ENCODE data around the gene NPHS1.

GRCh38 chr19:35793381-35794165 is 58.7 kb downstream of the NPHS1 start:
- TF ChIP-seq, protein P1, sequence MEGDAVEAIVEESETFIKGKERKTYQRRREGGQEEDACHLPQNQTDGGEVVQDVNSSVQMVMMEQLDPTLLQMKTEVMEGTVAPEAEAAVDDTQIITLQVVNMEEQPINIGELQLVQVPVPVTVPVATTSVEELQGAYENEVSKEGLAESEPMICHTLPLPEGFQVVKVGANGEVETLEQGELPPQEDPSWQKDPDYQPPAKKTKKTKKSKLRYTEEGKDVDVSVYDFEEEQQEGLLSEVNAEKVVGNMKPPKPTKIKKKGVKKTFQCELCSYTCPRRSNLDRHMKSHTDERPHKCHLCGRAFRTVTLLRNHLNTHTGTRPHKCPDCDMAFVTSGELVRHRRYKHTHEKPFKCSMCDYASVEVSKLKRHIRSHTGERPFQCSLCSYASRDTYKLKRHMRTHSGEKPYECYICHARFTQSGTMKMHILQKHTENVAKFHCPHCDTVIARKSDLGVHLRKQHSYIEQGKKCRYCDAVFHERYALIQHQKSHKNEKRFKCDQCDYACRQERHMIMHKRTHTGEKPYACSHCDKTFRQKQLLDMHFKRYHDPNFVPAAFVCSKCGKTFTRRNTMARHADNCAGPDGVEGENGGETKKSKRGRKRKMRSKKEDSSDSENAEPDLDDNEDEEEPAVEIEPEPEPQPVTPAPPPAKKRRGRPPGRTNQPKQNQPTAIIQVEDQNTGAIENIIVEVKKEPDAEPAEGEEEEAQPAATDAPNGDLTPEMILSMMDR (IDR thresholded peaks at IDR 0.05; ENCODE audit: low read depth, low read length, poor library complexity, severe bottlenecking): no peak
- TF ChIP-seq EZH2phosphoT487 (IDR thresholded peaks at IDR 0.05; ENCODE audit: borderline replicate concordance, low read length): no peak

Measured in DOHH2 (cell line).